ENCODE data around the gene TMA7B.

GRCh38 chr22:40000171-40000570 is 40.0 kb downstream of the TMA7B start:
- TF ChIP-seq CTCF (IDR thresholded peaks at IDR 0.05; ENCODE audit: low read length) (no peak), EZH2 (optimal IDR thresholded peaks at IDR 0.05; ENCODE audit: low read depth, low read length) (no peak)
